Bronchial epithelial cell (primary cell): ENCODE measurements around the gene TMPRSS4. TPM values are rescaled to one million over a fixed set of nuclear protein-coding genes. Genes with fewer than 3 reads are reported as not detected.
A peak's percentile ranks its signal among the peaks of the same experiment; 100 is the strongest.

Source experiments
- DNase-seq: peaks from one replicate; pipeline ENCODE4 v3.0.0-alpha.2; 2010; ENCODE audit warnings: low read depth
- FAIRE-seq: peaks from 2 replicates; lab custom pipeline; 2011; peaks lifted over from hg19 to GRCh38; lab: Jason Lieb, UNC
- H3K27me3 ChIP-seq: 2 replicates; pipeline ENCODE4 v1.5.1; 2011; ENCODE audit warnings: low read length; ENCODE audit not compliant: control insufficient read depth, insufficient read depth
- H3K36me3 ChIP-seq: 2 replicates; pipeline ENCODE4 v1.5.1; 2011; ENCODE audit warnings: low read length; ENCODE audit not compliant: control insufficient read depth, insufficient read depth
- H3K4me3 ChIP-seq: 2 replicates; pipeline ENCODE4 v1.5.1; 2011; ENCODE audit warnings: mild to moderate bottlenecking, low read depth, low read length, control low read depth
- CTCF ChIP-seq: IDR thresholded peaks from 2 replicates; pipeline ENCODE4 v1.5.1; 2011; ENCODE audit warnings: mild to moderate bottlenecking, moderate library complexity, low read length, control low read depth, inconsistent platforms; ENCODE audit not compliant: insufficient read depth, severe bottlenecking
- total RNA-seq: library from RNA; depleted of rRNA; stranded (reverse); fragments of >200 nt; gene quantifications from 2 replicates; pipeline ENCODE4 v1.2.1, GENCODE V29; 2014

Gene TMPRSS4
- total RNA-seq, 1 donor from 2014 or later: 42.4 TPM

- DNase-seq (no peak), FAIRE-seq (no peak)
- Histone ChIP-seq H3K27me3 (no peaks in the 10 kb centered on the region), H3K36me3 (no peaks in the 10 kb centered on the region), H3K4me3 (no peak overlapping the region)
- no peak for TF ChIP-seq CTCF
Observed at GRCh38 chr11:118138839-118139420, 62.1 kb downstream of the TMPRSS4 start.

- H3K27me3 ChIP-seq: no peaks in the 10 kb centered on the region
- no peak overlapping the region for H3K4me3 ChIP-seq
- FAIRE-seq (no peak), DNase-seq (no peak)
- no peak for TF ChIP-seq CTCF
- H3K36me3 ChIP-seq: no peaks in the 10 kb centered on the region
Observed at GRCh38 chr11:118139578-118139977, 62.7 kb downstream of the TMPRSS4 start.

- TF ChIP-seq CTCF: no peak
- Histone ChIP-seq H3K36me3 (no peaks in the 10 kb centered on the region), H3K27me3 (no peaks in the 10 kb centered on the region), H3K4me3 (no peak overlapping the region)
- FAIRE-seq (peak; percentile 92), DNase-seq (peak; percentile 93)
Observed at GRCh38 chr11:118142081-118142480, 65.2 kb downstream of the TMPRSS4 start.

GRCh38 chr11:118142809-118143208, 65.9 kb downstream of the TMPRSS4 start:
- FAIRE-seq (peak; percentile 23), DNase-seq (peak; percentile 61)
- no peak overlapping the region for H3K4me3 ChIP-seq
- TF ChIP-seq CTCF: no peak
- H3K27me3 ChIP-seq: no peaks in the 10 kb centered on the region
- no peaks in the 10 kb centered on the region for H3K36me3 ChIP-seq

- DNase-seq (no peak), FAIRE-seq (peak; percentile 50)
- Histone ChIP-seq H3K4me3 (no peak overlapping the region), H3K36me3 (no peaks in the 10 kb centered on the region), H3K27me3 (no peaks in the 10 kb centered on the region)
- no peak for TF ChIP-seq CTCF
Observed at GRCh38 chr11:118143661-118144185, 66.8 kb downstream of the TMPRSS4 start.
